HG02642 (cell line): Measurements from ENCODE around the gene CDK6.
"Not testable (repeated sequence)": the region's sequence is repeated elsewhere in the genome, so short reads cannot be mapped to it uniquely, and the experiment has no call there.

ENCODE experiments used
- ATAC-seq: cut with Tn5 transposase; IDR thresholded peaks from one replicate; pipeline ENCODE4 v1.9.1; 2021; ENCODE audit warnings: mild to moderate bottlenecking; ENCODE audit not compliant: unreplicated experiment, poor library complexity

CDK6 gene

GRCh38 chr7:92836489-92836999 lies at the start of gene CDK6:
CDK6 (minus strand) TSS chr7:92836573; CDS start chr7:92833323, 3,250 bp downstream.
- ATAC-seq, result peak; percentile 39

DNA sequence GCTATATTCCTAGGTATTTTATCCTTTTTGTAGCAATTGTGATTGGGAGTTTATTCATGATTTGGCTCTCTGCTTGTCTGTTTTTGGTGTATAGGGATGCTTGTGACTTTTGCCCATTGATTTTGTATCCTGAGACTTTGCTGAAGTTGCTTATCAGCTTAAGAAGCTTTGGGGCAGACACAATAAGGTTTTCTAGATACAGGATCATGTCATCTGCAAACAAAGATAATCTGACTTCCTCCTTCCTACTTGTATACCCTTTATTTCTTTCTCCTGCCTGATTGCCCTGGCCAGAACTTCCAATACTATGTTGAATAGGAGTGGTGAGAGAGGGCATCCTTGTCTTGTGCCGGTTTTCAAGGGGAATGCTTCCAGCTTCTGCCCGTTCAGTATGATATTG lies 49.7 kb upstream of the CDK6 start:
- not testable (repeated sequence) for ATAC-seq

GRCh38 chr7:92884218-92884617 lies 47.8 kb upstream of the CDK6 start:
- no peak for ATAC-seq

- no peak for ATAC-seq
Observed at GRCh38 chr7:92882760-92883159, 46.4 kb upstream of the CDK6 start.

DNA sequence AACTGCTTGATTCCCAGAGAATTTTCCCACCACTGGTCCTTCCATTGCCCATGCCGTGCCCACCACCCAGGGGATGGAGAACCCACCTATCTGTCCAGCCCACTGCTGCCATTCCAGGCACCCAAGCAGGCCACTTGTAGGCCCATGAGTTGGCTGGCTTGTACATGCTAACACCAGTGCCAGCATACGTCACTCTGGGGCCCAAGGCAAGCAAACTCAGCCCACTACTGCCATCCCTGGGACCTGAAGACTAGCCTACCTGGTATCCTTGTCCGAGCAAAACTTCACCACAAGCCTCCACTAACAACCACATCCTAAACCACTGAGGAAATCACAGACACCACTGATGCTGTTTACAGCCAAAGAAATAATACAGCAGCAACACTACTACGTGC lies 44.7 kb upstream of the CDK6 start:
- no peak for ATAC-seq

- no peak for ATAC-seq
Observed at GRCh38 chr7:92880212-92881090, 44.1 kb upstream of the CDK6 start.

GRCh38 chr7:92877367-92877766 lies 41.0 kb upstream of the CDK6 start:
- ATAC-seq, result no peak

GRCh38 chr7:92876836-92877235 lies 40.5 kb upstream of the CDK6 start:
- ATAC-seq, result no peak

DNA sequence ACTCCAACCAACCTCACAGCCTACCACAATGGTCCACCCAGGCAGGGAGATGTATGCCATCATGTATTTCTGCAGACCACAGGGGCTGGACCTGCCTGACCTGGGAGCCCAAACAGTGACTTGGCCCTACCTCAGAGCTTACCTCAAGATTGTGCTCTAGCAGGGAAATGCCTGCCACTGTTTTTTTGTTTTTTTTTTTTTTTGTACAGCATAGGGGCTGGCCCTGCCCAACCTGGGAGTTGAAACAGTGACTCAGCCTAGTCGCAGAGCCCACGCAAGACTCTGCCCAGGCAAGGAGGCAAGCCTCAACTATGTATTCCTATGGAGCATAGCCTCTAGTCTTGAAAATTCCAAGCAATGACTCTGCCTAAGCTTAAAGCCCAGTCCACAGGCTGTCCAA lies 39.3 kb upstream of the CDK6 start:
- ATAC-seq, result no peak

DNA sequence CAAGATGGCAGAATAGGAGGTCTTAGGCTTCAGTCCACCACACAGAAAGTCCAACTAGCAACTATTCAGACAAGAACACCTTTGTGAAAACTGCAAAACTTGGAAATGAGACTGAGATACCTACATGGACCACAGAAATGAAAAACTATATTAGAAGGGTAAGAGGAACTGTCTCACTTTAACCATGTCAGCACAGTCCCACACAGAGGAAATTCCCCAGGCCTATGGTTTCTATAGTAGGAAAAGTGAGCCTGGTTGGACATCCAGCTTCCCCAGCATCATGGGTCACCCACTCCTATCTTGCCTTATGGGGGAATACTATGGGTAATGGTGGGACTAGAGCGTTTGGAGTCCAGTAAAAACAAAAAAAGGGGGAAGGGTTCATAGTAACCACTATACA lies 38.8 kb upstream of the CDK6 start:
- no peak for ATAC-seq

- no peak for ATAC-seq
Observed at GRCh38 chr7:92874567-92874966, 38.2 kb upstream of the CDK6 start.

DNA sequence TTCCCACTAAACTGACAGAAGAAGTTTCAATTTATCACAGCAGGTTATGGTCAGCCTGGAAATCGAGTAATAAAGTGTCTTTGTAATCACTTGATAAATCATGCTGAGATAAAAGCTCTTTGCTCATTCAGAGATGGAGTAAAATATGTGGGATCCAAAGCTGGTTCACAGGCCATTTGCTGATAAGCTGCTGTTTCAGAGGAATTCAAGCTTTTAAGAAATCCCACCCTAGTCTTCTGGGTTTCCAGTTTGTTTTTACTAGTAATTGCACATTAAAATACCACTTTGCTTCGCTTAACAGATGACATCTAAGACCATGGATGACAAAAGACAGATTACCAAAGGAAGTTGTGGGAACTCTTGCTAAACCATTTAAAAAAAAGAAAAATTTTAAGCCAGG lies 37.4 kb upstream of the CDK6 start:
- no peak for ATAC-seq

DNA sequence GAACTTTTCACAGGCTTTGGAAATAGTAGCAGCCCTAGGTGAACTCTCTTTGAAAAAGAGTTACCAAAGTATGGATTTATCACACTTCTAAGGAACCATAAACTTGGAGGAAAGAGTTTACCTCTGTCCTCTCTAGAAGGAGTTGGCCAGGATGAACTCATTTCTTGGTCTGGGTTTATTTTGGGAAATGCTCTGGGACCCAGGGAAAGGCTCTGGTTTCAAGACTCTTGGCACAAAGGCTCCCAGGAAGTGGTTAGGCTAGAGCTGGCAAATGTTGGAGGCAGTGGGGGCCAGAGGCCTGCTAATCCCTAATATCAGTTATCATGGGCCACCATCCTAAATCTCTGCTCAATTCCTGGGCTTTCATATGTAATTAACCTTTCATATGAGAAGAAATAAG lies 36.3 kb upstream of the CDK6 start:
- no peak for ATAC-seq

DNA sequence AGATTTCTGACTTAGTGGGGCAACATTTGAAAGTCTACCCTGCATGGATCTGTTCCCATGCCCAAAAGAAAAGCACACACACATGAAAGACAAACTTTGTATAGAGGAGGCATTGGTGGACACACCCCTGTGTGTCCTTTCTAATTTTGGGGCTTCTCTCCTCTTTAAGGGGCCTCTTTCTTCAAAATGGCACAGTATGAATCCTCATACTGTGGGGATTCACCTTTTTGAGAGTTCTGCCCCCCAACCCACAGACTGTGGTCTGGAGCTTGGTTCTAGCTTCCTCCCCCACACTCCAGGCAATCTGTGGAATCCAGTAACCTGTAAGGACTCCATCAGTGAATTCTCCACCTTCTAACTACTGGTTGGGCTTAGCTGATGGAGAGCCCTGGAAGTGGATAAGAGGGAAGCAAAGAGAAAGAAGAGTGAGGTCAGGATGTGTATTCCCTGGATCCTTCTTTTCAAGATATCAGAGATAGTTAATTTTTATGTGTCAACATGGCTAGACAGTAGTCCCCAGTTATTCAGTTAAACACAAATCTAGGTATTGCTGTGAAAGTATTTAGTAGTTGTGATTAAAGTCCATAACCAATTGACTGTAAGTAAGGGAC lies 32.4 kb upstream of the CDK6 start:
- ATAC-seq, result no peak

DNA sequence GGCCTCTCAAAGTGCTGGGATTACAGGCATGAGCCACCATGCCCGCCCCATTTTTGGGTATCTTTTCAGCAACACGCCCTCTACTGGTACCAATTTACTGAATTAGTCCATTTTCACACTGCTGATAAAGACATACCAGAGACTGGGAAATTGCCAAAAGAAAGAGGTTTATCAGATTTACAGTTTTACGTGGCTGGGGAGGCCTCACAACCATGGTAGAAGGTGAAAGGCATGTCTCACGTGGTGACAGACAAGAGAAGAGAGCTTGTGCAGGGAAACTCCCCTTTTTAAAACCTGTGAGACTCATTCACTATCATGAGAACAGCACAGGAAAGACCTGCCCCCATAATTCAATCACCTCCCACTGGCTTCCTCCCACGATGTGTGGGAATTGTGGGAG lies 27.8 kb upstream of the CDK6 start:
- not testable (repeated sequence) for ATAC-seq

- no peak for ATAC-seq
Observed at GRCh38 chr7:92856436-92856835, 20.1 kb upstream of the CDK6 start.

GRCh38 chr7:92854501-92855238 lies 18.3 kb upstream of the CDK6 start:
- no peak for ATAC-seq

DNA sequence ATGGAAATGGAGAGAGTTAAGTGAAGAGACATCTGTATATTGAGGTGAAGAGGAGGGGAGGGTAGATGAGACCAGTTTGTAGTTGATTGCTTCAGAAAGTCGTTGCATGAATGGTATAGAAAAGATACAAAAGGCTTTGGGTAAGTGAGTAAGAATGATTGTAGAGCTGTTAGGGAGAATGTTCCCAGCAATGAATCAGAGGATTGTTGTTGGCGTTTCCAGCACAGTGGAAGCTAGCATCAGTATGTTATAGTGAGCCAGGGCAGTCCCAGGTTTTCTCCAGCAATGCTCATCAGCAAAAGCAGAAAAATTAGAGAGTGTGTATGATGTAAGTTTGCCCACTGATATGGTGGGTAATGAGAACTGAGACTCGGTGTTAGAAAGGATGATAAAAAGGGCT lies 15.4 kb upstream of the CDK6 start:
- ATAC-seq, result no peak

GRCh38 chr7:92850516-92850915 lies 14.1 kb upstream of the CDK6 start:
- no peak for ATAC-seq

DNA sequence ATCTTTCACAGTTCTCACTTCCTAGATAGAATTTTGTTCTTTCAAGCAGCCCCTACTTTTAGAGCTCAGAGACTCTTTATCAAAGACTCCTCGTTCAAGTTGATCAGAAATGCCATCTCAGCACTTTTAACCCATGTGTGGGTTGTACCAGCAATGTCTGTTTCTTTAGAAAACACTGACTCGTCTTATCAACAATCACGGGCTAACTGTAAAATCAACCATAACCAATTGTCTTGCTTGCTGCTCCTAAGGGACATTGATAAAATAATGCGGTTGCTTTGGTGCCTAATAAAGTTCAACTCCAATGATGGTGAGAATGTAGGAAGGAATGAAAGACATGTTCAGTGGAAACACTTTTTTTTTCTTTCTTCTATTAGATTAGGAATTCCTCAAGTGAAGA lies 12.9 kb upstream of the CDK6 start:
- no peak for ATAC-seq

GRCh38 chr7:92848851-92849250 lies 12.5 kb upstream of the CDK6 start:
- ATAC-seq, result no peak
